Neural cell (in vitro differentiated cells): Measurements from ENCODE around the gene HK2. TPM values are rescaled to one million over a fixed set of nuclear protein-coding genes. Genes with fewer than 3 reads are reported as not detected.
"Not testable (repeated sequence)": the region's sequence is repeated elsewhere in the genome, so short reads cannot be mapped to it uniquely, and the experiment has no call there.

Experiments used
- H2AFZ ChIP-seq: fragments of 200-600, 300-800 bp; sonication (generic), shearing (Covaris generic); 2 replicates; pipeline ENCODE4 v1.6.0; 2014; ENCODE audit warnings: low read depth, mild to moderate bottlenecking, antibody characterized with exemption, low read length, moderate library complexity
- H3F3A ChIP-seq: fragments of 200-600 bp; shearing (Covaris generic); 2 replicates; pipeline ENCODE4 v1.6.1; 2016; ENCODE audit warnings: mild to moderate bottlenecking, moderate library complexity, mixed read lengths, antibody characterized with exemption, low read length; ENCODE audit not compliant: insufficient read depth, poor library complexity, severe bottlenecking
- H3K27ac ChIP-seq: fragments of 200-600, 300-800 bp; sonication (generic), shearing (Covaris generic); 2 replicates; pipeline ENCODE4 v1.5.1; 2014; ENCODE audit warnings: mild to moderate bottlenecking, low read length, moderate library complexity
- H3K27me3 ChIP-seq: fragments of 300-800, 200-600 bp; sonication (generic), shearing (Covaris generic); 2 replicates; pipeline ENCODE4 v1.6.0; 2014; ENCODE audit warnings: mild to moderate bottlenecking, low read depth, low read length, moderate library complexity; ENCODE audit not compliant: insufficient read depth
- H3K36me3 ChIP-seq: fragments of 300-800, 200-600 bp; sonication (generic), shearing (Covaris generic); 2 replicates; pipeline ENCODE4 v1.5.1; 2014; ENCODE audit warnings: mild to moderate bottlenecking, antibody characterized with exemption, low read length, moderate library complexity; ENCODE audit not compliant: insufficient read depth
- H3K4me2 ChIP-seq: fragments of 300-800, 200-600 bp; sonication (generic), shearing (Covaris generic); 2 replicates; pipeline ENCODE4 v1.6.0; 2014; ENCODE audit warnings: mild to moderate bottlenecking, low read length
- H3K4me3 ChIP-seq: fragments of 300-800, 200-600 bp; sonication (generic), shearing (Covaris generic); 2 replicates; pipeline ENCODE4 v1.5.1; 2014; ENCODE audit warnings: mild to moderate bottlenecking, low read length, moderate library complexity
- H3K79me2 ChIP-seq: fragments of 200-600 bp; shearing (Covaris generic); replicated peaks from 2 replicates; pipeline ENCODE4 v1.6.0; 2014; ENCODE audit warnings: mild to moderate bottlenecking, low read length, moderate library complexity; ENCODE audit not compliant: insufficient read depth
- H3K9ac ChIP-seq: fragments of 300-800, 200-600 bp; sonication (generic), shearing (Covaris generic); 2 replicates; pipeline ENCODE4 v1.6.1; 2016; ENCODE audit warnings: mild to moderate bottlenecking, low read length, mixed read lengths
- H3K9me2 ChIP-seq: fragments of 200-600 bp; shearing (Covaris generic); 2 replicates; pipeline ENCODE4 v1.6.1; 2016; ENCODE audit warnings: mild to moderate bottlenecking, low read length, mixed read lengths; ENCODE audit not compliant: insufficient read depth
- H3K9me3 ChIP-seq: fragments of 200-600, 300-800 bp; sonication (generic), shearing (Covaris generic); 2 replicates; pipeline ENCODE4 v1.6.1; 2016; ENCODE audit warnings: mild to moderate bottlenecking, mixed run types, low read length, moderate library complexity, mixed read lengths
- H4K20me1 ChIP-seq: fragments of 200-600 bp; shearing (Covaris generic); 2 replicates; pipeline ENCODE4 v1.6.1; 2016; ENCODE audit warnings: mild to moderate bottlenecking, mixed run types; ENCODE audit not compliant: insufficient read depth
- EP300 ChIP-seq: fragments of 450-650 bp; conservative IDR thresholded peaks from 2 replicates; pipeline ENCODE4 v1.6.1; 2014; ENCODE audit warnings: antibody characterized with exemption, mild to moderate bottlenecking, moderate library complexity; ENCODE audit not compliant: poor library complexity, severe bottlenecking
- EZH2 ChIP-seq: fragments of 200-600, 300-800 bp; shearing (Covaris generic), sonication (generic); IDR thresholded peaks from 2 replicates; pipeline ENCODE4 v1.6.1; 2014; ENCODE audit warnings: antibody characterized with exemption, low read length, borderline replicate concordance, mild to moderate bottlenecking; ENCODE audit not compliant: insufficient read depth, poor library complexity, severe bottlenecking
- MXI1 ChIP-seq: fragments of 450-650 bp; conservative IDR thresholded peaks from 2 replicates; pipeline ENCODE4 v1.6.1; 2014; ENCODE audit warnings: antibody characterized with exemption, mild to moderate bottlenecking; ENCODE audit not compliant: poor library complexity, severe bottlenecking
- POLR2AphosphoS5 ChIP-seq: IDR thresholded peaks from 2 replicates; pipeline ENCODE4 v1.6.1; 2012
- RAD21 ChIP-seq: fragments of 450-650 bp; conservative IDR thresholded peaks from 2 replicates; pipeline ENCODE4 v1.6.1; 2014; ENCODE audit warnings: antibody characterized with exemption, mild to moderate bottlenecking, moderate library complexity
- SMC3 ChIP-seq: fragments of 450-650 bp; conservative IDR thresholded peaks from 2 replicates; pipeline ENCODE4 v1.6.1; 2014; ENCODE audit warnings: antibody characterized with exemption, mild to moderate bottlenecking, moderate library complexity; ENCODE audit not compliant: poor library complexity
- TAF1 ChIP-seq: IDR thresholded peaks from 2 replicates; pipeline ENCODE4 v1.6.1; 2012; ENCODE audit warnings: low read depth
- polyA plus RNA-seq: library from polyadenylated mRNA; depleted of rRNA; stranded (reverse); fragments of >200 nt; gene quantifications from 2 replicates; pipeline ENCODE4 v1.2.3, GENCODE V29; 2014
- TF ChIP-seq, protein P1 (sequence below): fragments of 450-650 bp; IDR thresholded peaks from 2 replicates; pipeline ENCODE4 v1.5.1; 2014; ENCODE audit warnings: antibody characterized with exemption, mild to moderate bottlenecking, moderate library complexity; ENCODE audit not compliant: poor library complexity, severe bottlenecking
- TF ChIP-seq, protein P2 (sequence below): IDR thresholded peaks from 2 replicates; pipeline ENCODE4 v1.6.1; 2012; ENCODE audit warnings: borderline replicate concordance

The HK2 gene
- polyA plus RNA-seq, 1 donor from 2014 or later, result 0.47 TPM

GRCh38 chr2:74890711-74891110 is 56.8 kb downstream of the HK2 start:
- H3K36me3 ChIP-seq, result no peaks in the 10 kb centered on the region
- no peak overlapping the region for H3K4me2 ChIP-seq
- H3K9ac ChIP-seq, result no peak overlapping the region
- H3K9me2 ChIP-seq, result no peaks in the 10 kb centered on the region
- H4K20me1 ChIP-seq, result no peaks in the 10 kb centered on the region
- H3F3A ChIP-seq, result no peaks in the 10 kb centered on the region
- H3K4me3 ChIP-seq, result no peak overlapping the region
- TF ChIP-seq SMC3 (no peak), EP300 (no peak), TAF1 (no peak), POLR2AphosphoS5 (no peak), RAD21 (no peak), MXI1 (no peak), EZH2 (no peak)
- TF ChIP-seq, protein P1, sequence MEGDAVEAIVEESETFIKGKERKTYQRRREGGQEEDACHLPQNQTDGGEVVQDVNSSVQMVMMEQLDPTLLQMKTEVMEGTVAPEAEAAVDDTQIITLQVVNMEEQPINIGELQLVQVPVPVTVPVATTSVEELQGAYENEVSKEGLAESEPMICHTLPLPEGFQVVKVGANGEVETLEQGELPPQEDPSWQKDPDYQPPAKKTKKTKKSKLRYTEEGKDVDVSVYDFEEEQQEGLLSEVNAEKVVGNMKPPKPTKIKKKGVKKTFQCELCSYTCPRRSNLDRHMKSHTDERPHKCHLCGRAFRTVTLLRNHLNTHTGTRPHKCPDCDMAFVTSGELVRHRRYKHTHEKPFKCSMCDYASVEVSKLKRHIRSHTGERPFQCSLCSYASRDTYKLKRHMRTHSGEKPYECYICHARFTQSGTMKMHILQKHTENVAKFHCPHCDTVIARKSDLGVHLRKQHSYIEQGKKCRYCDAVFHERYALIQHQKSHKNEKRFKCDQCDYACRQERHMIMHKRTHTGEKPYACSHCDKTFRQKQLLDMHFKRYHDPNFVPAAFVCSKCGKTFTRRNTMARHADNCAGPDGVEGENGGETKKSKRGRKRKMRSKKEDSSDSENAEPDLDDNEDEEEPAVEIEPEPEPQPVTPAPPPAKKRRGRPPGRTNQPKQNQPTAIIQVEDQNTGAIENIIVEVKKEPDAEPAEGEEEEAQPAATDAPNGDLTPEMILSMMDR, result no peak
- TF ChIP-seq, protein P2, sequence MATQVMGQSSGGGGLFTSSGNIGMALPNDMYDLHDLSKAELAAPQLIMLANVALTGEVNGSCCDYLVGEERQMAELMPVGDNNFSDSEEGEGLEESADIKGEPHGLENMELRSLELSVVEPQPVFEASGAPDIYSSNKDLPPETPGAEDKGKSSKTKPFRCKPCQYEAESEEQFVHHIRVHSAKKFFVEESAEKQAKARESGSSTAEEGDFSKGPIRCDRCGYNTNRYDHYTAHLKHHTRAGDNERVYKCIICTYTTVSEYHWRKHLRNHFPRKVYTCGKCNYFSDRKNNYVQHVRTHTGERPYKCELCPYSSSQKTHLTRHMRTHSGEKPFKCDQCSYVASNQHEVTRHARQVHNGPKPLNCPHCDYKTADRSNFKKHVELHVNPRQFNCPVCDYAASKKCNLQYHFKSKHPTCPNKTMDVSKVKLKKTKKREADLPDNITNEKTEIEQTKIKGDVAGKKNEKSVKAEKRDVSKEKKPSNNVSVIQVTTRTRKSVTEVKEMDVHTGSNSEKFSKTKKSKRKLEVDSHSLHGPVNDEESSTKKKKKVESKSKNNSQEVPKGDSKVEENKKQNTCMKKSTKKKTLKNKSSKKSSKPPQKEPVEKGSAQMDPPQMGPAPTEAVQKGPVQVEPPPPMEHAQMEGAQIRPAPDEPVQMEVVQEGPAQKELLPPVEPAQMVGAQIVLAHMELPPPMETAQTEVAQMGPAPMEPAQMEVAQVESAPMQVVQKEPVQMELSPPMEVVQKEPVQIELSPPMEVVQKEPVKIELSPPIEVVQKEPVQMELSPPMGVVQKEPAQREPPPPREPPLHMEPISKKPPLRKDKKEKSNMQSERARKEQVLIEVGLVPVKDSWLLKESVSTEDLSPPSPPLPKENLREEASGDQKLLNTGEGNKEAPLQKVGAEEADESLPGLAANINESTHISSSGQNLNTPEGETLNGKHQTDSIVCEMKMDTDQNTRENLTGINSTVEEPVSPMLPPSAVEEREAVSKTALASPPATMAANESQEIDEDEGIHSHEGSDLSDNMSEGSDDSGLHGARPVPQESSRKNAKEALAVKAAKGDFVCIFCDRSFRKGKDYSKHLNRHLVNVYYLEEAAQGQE, result no peak
- H3K9me3 ChIP-seq, result no peaks in the 10 kb centered on the region
- H2AFZ ChIP-seq, result no peak overlapping the region
- H3K79me2 ChIP-seq, result no peaks in the 10 kb centered on the region
- no peaks in the 10 kb centered on the region for H3K27me3 ChIP-seq
- no peak overlapping the region for H3K27ac ChIP-seq

- Histone ChIP-seq H3K4me3 (no peak overlapping the region), H3K9ac (no peak overlapping the region), H3K79me2 (no peaks in the 10 kb centered on the region), H3K4me2 (no peak overlapping the region), H4K20me1 (no peaks in the 10 kb centered on the region), H3K36me3 (no peaks in the 10 kb centered on the region), H3K9me3 (no peaks in the 10 kb centered on the region), H3K27ac (no peak overlapping the region), H2AFZ (no peak overlapping the region), H3K27me3 (no peaks in the 10 kb centered on the region), H3K9me2 (no peaks in the 10 kb centered on the region), H3F3A (no peaks in the 10 kb centered on the region)
- TF ChIP-seq MXI1, result no peak
- TF ChIP-seq EZH2, result no peak
- TF ChIP-seq TAF1, result no peak
- TF ChIP-seq EP300, result no peak
- TF ChIP-seq RAD21, result no peak
- TF ChIP-seq, protein P1, result no peak
Measured at GRCh38 chr2:74891136-74891764, 57.3 kb downstream of the HK2 start.

GRCh38 chr2:74891816-74892215 is 57.9 kb downstream of the HK2 start:
- H3K9me2 ChIP-seq, H3K9ac ChIP-seq, H3K27me3 ChIP-seq, H3K36me3 ChIP-seq, H3K27ac ChIP-seq, H3K79me2 ChIP-seq, H2AFZ ChIP-seq, H4K20me1 ChIP-seq, H3K4me3 ChIP-seq, H3F3A ChIP-seq, H3K9me3 ChIP-seq, H3K4me2 ChIP-seq: not testable (repeated sequence)
